ENCODE data around the gene ARPC5L. TPM values are rescaled to one million over a fixed set of nuclear protein-coding genes. Genes with fewer than 3 reads are reported as not detected.

Gene ARPC5L
- 13.7 and 14.8 TPM in 2 replicates for total RNA-seq

DNA sequence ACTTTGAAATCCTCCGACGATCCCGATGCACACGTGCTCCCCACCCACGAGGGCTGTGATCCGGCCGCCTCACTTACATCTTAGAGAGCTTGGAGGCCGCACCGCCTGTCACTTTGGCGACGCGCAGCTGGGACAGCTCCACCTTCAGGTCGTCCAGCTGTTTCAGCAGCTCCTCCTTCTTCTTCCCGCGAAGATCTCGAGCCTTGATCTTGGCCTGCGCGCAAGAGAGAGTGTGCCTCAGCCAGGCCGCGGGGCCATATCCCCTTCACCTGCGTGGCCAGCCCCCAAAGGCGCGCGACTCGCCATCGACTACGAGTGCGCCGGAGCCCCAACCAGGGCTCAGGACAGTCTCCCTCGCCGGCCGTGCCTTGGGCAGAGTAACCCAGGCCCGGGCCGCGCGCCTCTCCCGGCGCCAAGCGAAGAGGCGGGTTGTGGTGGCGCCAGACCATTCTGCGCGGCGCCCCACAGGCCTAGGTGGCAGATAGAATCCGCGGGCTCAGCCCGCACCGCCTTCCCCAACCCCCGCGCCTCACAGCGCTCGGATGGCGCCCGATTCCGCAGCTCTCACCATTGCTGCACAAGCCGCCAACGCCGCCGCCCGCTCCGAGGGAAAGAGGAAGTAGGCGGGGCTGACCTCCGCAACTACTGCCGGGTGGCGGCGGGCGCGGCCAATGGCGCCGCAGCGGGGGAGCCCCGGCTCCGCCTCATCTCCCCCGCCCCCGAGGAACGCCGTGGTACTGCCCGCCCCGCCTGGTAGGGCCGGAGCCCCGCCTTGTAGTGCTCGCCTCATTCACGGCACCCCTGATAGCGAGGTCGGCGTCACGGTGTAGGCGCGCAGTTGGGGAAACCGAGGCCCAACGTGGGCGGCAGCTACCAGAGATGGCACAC is at the start of gene ARPC5L, which contains the start of gene RPL35:
Gene ARPC5L, plus strand, starts transcription at position 789 of the 888 bp plus-strand sequence. CDS start 7,161 bp downstream, outside the sequence.
Gene RPL35, minus strand, starts transcription at position 616 of the 888 bp plus-strand sequence. Its CDS starts 45 bp downstream, at position 571.

DNA sequence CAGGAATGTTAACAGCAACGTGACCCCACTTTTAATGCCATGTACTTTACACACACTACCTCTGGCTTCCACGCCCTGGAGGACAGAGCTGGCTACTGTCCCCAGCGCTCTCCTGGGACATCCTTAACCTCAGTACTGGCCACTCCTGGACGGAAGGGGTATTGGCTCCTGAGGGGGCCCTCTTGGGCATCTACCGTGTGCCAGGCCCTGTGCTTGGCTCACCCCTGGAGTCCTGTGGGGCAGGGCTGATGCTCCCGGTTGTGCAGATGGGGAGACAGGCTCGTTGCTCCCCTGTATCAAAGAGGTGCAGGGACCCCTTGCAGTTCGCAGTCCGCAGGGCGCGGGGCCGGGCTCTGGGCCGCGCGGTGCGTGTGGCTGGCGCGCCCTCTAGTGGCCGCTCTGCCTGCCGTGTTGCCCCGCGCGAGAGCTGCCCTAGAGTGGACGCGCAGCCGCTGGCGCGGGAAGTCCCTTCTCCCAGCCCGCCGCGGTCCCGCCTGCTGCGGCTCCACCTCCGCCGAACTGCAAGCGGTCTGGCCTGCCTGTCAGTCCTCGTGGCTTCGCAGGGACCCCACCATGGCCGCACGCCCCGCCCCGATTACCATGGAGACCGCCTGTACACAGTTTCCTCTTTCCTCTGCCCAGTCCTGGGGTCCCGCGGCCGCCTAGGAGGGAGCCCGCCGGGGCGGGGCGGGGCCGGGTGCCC is 8.9 kb upstream of the ARPC5L start, which contains the start of gene WDR38:
Gene WDR38, plus strand, starts transcription at position 632 of the 703 bp plus-strand sequence. CDS start 72 bp downstream, outside the sequence.

Other genes with a start within 250 kb of the ARPC5L start
- gene NR6A1, start 90.8 kb upstream of the ARPC5L start, total RNA-seq, result under 0.01 and 1.2 TPM in 2 replicates
- gene OLFML2A, start 85.0 kb upstream of the ARPC5L start, total RNA-seq, result 2.1 TPM in 2 replicates
- gene WDR38, start 8.7 kb upstream of the ARPC5L start, total RNA-seq, result not detected in 2 replicates
- 687 and 1,871 TPM in 2 replicates for gene RPL35, start 173 bp upstream of the ARPC5L start, total RNA-seq
- gene GOLGA1, start 79.0 kb downstream of the ARPC5L start, total RNA-seq, result 13.4 and 17.1 TPM in 2 replicates

All from smooth muscle cell of the umbilical artery (primary cell).